Daoy (cell line): ENCODE data around the gene UST. TPM values are rescaled to one million over a fixed set of nuclear protein-coding genes. Genes with fewer than 3 reads are reported as not detected.
"Not testable (repeated sequence)": the region's sequence is repeated elsewhere in the genome, so short reads cannot be mapped to it uniquely, and the experiment has no call there.

Source experiments
- DNase-seq: peaks from one replicate; pipeline ENCODE4 v3.0.0-alpha.2; 2015; ENCODE audit warnings: low read depth
- total RNA-seq: library from RNA; depleted of rRNA; stranded (reverse); fragments of >200 nt; shearing (Covaris generic); gene quantifications from 2 replicates; pipeline ENCODE4 v1.2.3, GENCODE V29; 2014

Gene UST
- total RNA-seq, 1 experiment from 2014 or later = 12.1 TPM

GRCh38 chr6:149035766-149036165, 288.9 kb downstream of the UST start:
- no peak for DNase-seq

DNA sequence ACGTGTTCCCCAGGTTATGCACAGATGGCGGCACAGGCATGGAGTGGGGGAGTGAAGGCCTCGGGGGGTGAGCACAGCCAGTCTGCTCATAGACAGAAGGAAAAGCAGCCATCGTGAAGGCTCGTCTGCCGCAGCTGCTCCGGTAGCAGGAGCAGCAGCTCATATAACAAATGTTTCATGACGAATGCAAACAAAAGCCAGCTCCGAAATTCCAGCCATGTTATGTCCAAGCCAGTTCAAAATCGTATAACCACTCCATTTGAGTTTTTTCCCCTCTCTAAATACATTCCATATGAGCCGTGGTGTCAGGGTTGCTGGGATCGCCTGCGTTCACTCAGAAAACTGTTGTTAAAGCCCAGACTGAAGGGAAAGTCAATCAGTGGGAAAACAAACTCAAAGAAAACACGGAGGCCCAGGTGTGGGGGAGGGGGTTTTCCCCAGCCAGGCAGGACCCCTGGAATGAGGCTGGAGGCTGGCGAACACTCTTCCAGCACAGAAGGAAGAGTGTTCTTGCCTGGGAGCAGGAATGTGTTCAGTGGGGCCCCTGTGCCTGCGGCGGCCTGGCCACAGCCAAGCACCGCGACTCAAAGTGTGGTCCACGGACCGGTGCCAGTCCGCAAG, 290.3 kb downstream of the UST start:
- DNase-seq = no peak

- DNase-seq = not testable (repeated sequence)
Measured at GRCh38 chr6:149039025-149039424, 292.2 kb downstream of the UST start.

DNA sequence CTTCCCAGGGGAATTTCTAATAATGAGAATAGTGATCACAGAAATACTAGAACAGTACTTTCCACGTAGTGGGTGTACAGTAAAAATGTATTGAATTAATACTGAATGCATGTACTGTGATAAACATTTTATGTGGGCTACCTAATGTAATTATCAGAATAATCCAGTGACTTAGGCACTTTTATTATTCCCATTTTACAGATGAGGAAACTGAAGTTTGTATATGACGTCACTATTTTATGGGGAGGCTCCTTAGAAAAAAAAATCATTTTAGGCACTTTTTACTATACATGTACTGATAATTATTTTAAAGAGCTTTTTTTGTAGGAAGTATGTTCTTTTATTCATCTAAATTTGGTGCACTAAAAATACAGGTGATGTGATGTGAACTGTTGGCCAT, 295.1 kb downstream of the UST start:
- no peak for DNase-seq

DNA sequence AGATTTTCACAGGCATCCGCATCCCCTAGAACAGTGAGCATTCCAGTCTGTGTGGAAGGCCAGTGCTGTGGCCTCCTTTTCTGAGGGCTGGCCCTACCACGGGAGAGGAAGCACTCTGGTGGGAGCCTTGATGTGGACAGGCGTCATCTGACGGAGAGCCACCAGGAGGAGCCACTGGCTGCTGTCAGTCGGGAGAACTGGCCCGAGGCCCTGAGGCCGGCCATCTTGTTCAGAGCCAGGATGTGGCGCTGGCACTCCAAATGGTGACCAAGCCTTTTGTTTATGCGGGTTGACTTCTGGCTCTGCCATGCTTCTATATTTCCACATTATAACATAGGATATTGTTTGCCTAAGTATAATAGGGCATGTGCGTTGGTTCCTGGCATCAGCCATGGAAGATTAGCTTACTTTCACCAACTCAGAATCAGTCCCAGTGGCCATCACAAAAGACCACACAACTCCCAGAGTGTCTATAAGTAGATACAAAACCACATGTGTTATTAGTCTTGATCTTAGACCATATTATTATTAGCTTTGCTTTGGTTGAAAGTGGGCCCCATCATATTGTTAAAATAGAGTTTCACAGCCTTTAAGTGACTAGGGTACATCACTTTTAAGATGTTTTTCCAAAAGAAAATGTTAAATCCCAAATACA, 296.8 kb downstream of the UST start:
- DNase-seq = peak; percentile 58

GRCh38 chr6:149044528-149044927, 297.7 kb downstream of the UST start:
- DNase-seq = no peak

DNA sequence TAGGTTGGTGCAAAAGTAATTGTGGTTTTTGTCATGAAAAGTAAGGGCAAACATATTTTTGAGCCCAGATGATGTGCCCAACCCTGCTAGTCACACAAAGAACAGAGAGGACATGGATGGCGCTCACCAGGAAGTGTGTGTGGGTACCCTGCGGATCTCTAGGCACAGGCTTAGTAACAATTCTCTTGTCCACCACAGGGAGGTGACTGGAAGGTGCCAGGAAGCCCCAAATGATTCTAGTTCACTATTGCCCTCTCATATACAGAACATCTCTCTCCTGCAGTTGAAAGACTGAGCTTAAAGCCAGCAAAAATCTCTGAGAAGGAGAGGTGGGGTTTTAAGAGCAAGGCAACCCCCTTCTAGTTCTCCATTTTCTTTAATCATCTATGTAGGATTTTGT, 298.6 kb downstream of the UST start:
- DNase-seq = peak; percentile 17

GRCh38 chr6:149046164-149046821, 299.5 kb downstream of the UST start:
- DNase-seq = no peak

GRCh38 chr6:149046822-149047246, 300.0 kb downstream of the UST start:
- no peak for DNase-seq

GRCh38 chr6:149049230-149049629, 302.4 kb downstream of the UST start:
- no peak for DNase-seq

GRCh38 chr6:149050160-149050559, 303.3 kb downstream of the UST start:
- DNase-seq = no peak

GRCh38 chr6:149052350-149053106, 305.7 kb downstream of the UST start:
- DNase-seq = no peak

GRCh38 chr6:149053848-149054558, 307.2 kb downstream of the UST start:
- no peak for DNase-seq

DNA sequence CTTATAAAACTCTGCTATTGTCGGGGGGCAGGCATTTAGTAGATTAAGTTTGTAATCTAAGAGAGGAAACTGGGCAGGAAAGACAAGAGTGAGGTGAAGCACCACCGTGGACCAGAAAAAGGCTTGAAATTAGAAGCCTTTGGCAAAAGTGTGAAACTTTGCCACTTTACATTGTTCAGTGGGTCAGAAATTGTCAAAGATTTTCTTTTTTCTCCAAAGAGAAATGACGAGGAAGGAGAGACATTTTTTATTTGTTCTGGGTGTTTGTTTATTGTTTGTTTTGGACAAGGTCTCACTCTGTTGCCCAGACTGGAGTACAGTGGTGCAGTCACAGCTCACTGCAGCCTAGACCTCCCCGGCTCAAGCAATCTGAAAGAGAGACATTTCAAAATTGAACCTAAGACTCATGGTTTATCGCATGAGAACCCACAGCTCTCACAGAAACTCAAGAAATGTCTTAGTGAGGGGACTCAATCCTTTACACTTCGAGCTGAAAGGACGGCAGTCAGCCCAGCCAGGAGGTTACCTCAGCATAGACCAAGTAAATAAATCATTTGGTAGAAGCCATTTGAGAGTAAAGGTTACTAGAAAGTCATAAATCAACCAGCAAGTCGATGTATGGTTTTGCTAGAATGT, 307.8 kb downstream of the UST start:
- DNase-seq = no peak

DNA sequence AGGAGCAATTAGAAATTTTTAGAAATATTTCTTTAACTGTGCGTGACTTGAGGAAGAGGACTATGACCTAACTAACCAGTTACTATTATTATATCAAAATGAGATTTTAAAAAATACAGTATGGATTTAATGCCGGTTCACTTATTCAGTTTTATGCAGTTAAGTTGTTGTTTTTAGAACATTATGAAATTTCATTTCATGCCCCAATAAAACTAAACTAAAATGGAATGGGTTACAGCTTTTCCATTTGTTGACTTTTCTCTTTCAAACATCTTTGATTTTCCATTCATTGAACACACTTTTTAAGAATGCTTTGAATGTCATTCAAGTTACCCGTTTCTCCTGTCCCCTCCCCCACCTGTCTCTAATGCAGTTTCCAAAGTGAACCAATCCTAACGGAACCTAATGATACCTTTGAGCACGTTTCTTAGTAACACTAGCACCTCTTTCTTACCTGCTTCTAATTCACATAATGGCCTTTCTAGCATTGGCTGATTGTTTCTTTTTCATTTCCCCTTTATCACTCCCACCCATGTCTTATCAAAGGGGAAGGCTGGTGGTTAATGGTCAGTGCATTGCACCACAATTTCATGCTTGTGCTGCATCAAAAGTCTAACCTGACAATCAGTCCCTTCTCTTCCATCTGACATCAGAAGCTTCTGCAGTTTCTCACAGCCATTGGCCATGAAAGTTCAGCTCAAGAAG, 308.5 kb downstream of the UST start:
- DNase-seq = no peak

DNA sequence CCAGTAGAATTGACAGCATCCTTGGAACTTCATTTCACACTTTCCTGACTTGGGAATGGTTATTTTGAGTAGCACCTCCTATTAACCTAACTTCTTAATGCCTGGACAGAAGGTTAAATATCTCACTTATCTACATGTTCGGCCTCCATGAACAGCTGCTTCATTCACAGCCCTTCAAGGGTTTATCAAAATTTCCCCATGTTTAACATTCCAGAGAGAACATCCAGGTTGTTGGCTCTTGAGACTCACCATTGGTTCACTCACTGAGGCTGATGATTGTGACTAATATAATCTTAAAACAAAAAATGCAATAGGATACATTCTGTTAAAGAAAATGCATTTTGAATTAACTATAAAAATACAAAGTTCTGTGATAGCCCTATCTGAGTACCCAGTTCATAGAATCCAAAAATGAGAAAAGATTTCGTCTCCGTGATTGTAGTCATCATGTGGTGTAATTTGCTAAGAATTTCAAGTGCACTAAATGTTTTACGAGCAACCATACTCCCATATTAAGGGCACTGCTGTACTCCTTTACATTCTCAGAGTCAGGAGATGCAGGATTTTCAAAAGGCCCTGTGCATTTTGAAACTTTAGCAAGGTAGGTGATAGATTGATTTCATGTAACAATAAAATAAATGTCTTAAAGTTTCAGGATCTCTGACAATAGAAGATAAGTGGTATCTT, 310.1 kb downstream of the UST start:
- DNase-seq = no peak

- no peak for DNase-seq
Measured at GRCh38 chr6:149057464-149057840, 310.6 kb downstream of the UST start.

DNA sequence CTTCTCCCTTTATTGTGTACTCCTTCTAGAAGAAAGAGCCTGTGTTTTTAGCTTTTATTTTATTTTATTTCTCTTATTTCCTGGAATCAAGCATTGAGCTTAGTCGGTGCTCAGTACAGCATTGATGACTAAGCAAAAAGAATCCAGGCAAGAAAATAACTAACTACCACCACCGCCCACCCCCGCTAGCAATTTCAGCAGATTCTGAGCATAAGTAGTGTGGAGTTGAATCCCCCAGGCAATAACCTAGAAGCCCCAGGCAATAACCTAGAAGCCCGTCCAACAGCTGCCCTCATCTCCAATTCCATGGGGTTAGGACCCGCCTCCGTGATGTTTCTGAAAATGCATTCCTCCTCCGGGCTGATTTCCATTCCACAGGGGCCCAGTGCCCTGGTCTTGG, 312.7 kb downstream of the UST start:
- DNase-seq = no peak

DNA sequence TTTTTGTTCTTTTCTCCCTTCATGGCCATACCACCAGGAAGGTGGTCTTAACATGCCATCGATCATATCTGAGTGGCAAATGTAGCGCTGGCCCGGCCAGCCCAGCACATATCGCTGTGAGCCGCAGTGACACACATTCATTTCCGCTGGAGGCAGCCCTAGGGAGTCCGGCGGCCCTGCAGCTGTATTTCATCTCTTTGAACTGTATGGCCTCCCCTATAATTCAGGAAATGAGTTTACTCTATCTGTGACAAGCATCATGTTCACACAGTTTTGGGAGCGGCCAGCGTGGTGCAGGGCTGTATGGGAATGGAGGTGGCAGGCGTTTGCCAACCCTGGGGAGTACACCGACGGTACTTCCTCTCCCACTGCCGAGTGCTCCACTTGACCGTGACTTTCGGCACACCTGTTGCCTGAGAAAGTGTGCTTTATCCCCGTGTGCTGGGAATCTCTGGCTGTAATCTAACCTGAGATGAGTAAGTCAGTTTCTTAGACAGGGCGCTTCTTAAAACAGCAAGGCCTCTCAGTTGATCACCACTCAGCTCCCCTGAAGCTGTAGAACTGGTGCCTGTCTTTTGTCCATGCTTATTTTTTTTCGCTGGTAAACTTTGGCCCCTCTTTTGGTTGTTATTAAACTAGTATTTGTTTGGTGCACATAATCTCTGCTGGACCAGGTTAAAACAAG, 313.6 kb downstream of the UST start:
- no peak for DNase-seq
